Heart right ventricle (tissue), 16 donors: Measurements from ENCODE around the gene PEX14. TPM values are rescaled to one million over a fixed set of nuclear protein-coding genes. Genes with fewer than 3 reads are reported as not detected.
"Not testable (repeated sequence)": the region's sequence is repeated elsewhere in the genome, so short reads cannot be mapped to it uniquely, and the experiment has no call there.

ENCODE experiments used
- ATAC-seq, 8 donors: fragments of 200-7000 bp; cut with Tn5 transposase; one replicate each; pipeline ENCODE4 v1.9.1; 2020; ENCODE audit warnings: mild to moderate bottlenecking in 8 of 8, moderate library complexity in 8 of 8, moderate number of reproducible peaks in 1 of 8
- DNase-seq, 2 donors: peaks; one replicate each; pipeline ENCODE4 v3.0.0-alpha.2; 2020
- H3K27ac ChIP-seq, 10 donors: fragments of 200-600 bp; sonication (generic) in 2 of 10; one replicate each; pipeline versions ENCODE4 v1.5.0 to v1.8.0; 2020 to 2022; ENCODE audit warnings: mild to moderate bottlenecking in 3 of 10
- H3K27me3 ChIP-seq, 7 donors: fragments of 200-600 bp; one replicate each; pipeline ENCODE4 v1.8.0; 2021 to 2022; ENCODE audit warnings: mild to moderate bottlenecking in 2 of 7
- H3K36me3 ChIP-seq, 9 donors: fragments of 200-600 bp; sonication (generic) in 1 of 9; one replicate each; pipeline versions ENCODE4 v1.5.0 to v1.8.0; 2020 to 2022; ENCODE audit warnings: mild to moderate bottlenecking in 2 of 9
- H3K4me1 ChIP-seq, 9 donors: fragments of 200-600 bp; sonication (generic) in 1 of 9; one replicate each; pipeline versions ENCODE4 v1.5.0 to v1.8.0; 2020 to 2022; ENCODE audit warnings: mild to moderate bottlenecking in 4 of 9
- H3K4me3 ChIP-seq, 10 donors: fragments of 200-600 bp; sonication (generic) in 2 of 10; one replicate each; pipeline versions ENCODE4 v1.5.0 to v1.8.0; 2020 to 2022; ENCODE audit warnings: mild to moderate bottlenecking in 7 of 10, moderate library complexity in 2 of 10
- H3K9me3 ChIP-seq, 11 donors: fragments of 200-600 bp in 10 of 11; sonication (generic) in 2 of 11; one replicate each; pipeline versions ENCODE4 v1.5.0 to v1.8.0; 2013 to 2022; ENCODE audit warnings: mild to moderate bottlenecking in 2 of 11, control low read depth in 1 of 11, moderate library complexity in 1 of 11
- WGBS, 2 donors: extraction: QIAGEN DNeasy Blood & Tissue Kit; methylation state at CpG; one replicate each; pipeline ENCODE4 v1.1.7; 2013; ENCODE audit warnings: inconsistent platforms in 1 of 2; 5-methylcytosine and 5-hydroxymethylcytosine counted together
- intact Hi-C, 10 donors: fragments of 100-400 bp; cut with DNase I; formaldehyde crosslinking; loops; one replicate each; pipeline versions ENCODE4 v1.11.1 to v1.14.2; 2022
- polyA plus RNA-seq, 2 donors: library from polyadenylated mRNA; stranded (reverse); fragments of 200-250 nt; gene quantifications; one replicate each; pipeline ENCODE4 v1.2.3, GENCODE V29; 2013
- total RNA-seq, 10 donors: library from RNA; stranded (reverse); fragmentation: NEBNext Ultra II Directional in 3 of 10; extraction: Animal tissue kit (Norgen Biotek cat#: 25700) in 3 of 10; gene quantifications; one replicate each; pipeline versions ENCODE4 v1.2.1 to v1.2.4, GENCODE V29; 2021 to 2023
- TF ChIP-seq, protein P1 (sequence below), 9 donors: fragments of 200-600 bp; sonication (generic) in 2 of 9; IDR thresholded peaks; one replicate each; pipeline versions ENCODE4 v1.5.0 to v1.8.0; 2021 to 2022; ENCODE audit warnings: antibody characterized with exemption in 9 of 9, mild to moderate bottlenecking in 5 of 9, moderate library complexity in 1 of 9
- donor health status: Arrhythmogenic right ventricular cardiomyopathy.
- donor health status: ischemic (EF 13 %, LVEDD 7.1; RV severe dilation, severe dysfunction).
- donor health status: healthy with polysubstance abuse.
- donor health status: DM: no; HTN: yes; CAD: no.
- donor health status: DM: no; HTN: no; CAD: no.
- donor health status: ischemic (EF 25% LVEDD 6.9; RV normal size, moderate dysfunction).
- donor health status: ischemic (EF 25% LVEDD 5.7; RV mildly dilated, moderate dysfunction).
- donor health status: healthy.
- donor health status: DM: yes; HTN: yes; CAD: no.
- donor health status: Ischemic cardiomyopathy.
- donor health status: ischemic (EF 35%, LVEDD 5.7; RV mildly dilated, moderate dysfunction).
- donor health status: nonischemic (EF 11% LVEDD 7.7; RV severe dilation, severe dysfunction).
- donor health status: DM: yes; HTN: yes; CAD: no.
- donor health status: PGD.
- donor health status: ischemic (EF 29% LVEDD 5.4; RV normal size, mild dysfunction).
- donor health status: nonischemic (EF 23%, LVEDD 6.1; RV moderate dilation, normal function).

Gene PEX14
- total and polyA plus RNA-seq, 12 donors = 17.1 to 31.9 (median 21.1) TPM

DNA sequence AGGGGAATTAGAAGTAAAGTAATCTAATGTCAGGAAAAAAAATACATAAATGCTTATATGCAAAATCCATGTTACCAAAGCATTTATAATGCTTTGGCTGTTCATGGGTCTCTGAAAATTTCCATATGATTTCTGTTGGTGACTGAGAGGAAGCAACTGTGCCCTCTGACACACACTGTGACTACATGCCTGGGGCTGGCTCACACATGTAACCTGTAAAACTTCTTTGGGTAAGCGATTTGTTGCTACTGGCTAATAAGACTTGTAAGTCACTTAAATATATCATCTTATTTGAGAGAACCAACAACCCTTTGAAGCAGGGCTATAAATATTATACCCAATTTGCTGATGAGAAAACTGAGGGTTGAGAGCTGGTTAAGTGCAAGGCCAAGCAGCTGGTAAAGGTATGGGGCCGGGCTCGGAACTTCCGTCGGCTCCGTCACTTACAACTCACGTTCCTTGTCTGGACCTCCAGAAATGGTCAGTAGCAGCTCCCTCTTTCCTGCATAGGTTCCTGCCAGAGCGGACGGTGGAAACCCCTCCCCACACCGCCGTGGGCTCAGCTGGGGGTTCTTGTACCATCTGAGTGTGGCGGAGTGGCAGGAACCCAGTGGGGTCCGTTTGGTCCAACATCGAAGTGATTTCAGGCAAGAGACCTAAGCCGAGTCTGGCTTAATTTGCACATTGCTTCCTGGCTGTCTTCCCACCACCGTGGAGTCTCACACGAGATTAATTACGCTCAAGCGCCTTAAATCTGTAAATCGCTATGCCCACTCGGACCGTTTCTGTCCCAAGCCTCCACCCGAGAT, 3.1 kb upstream of the PEX14 start:
- 5 to 8% methylated on average over 23 of the region's 23 CpGs for WGBS, 2 donors
- intact Hi-C loops = loop anchor here in 2 of 10 donors (5.0 to 10.0 kb wide), 2 partner anchors 39 to 97 kb away; partner anchors contain the start of gene CENPS (in 1 of the 2)
- Histone ChIP-seq H3K36me3 (peaks cover 0 to 29% (median 6%) of the 10 kb centered on the region in 9 donors), H3K9me3 (no peaks in the 10 kb centered on the region), H3K27ac (peak overlapping the region in 8 of 10 donors; percentile 59 to 85 (median 71)), H3K27me3 (no peaks in the 10 kb centered on the region), H3K4me3 (peak overlapping the region; percentile 45 to 94 (median 74)), H3K4me1 (peaks cover 4 to 44% (median 28%) of the 10 kb centered on the region in 9 donors)
- TF ChIP-seq, protein P1, sequence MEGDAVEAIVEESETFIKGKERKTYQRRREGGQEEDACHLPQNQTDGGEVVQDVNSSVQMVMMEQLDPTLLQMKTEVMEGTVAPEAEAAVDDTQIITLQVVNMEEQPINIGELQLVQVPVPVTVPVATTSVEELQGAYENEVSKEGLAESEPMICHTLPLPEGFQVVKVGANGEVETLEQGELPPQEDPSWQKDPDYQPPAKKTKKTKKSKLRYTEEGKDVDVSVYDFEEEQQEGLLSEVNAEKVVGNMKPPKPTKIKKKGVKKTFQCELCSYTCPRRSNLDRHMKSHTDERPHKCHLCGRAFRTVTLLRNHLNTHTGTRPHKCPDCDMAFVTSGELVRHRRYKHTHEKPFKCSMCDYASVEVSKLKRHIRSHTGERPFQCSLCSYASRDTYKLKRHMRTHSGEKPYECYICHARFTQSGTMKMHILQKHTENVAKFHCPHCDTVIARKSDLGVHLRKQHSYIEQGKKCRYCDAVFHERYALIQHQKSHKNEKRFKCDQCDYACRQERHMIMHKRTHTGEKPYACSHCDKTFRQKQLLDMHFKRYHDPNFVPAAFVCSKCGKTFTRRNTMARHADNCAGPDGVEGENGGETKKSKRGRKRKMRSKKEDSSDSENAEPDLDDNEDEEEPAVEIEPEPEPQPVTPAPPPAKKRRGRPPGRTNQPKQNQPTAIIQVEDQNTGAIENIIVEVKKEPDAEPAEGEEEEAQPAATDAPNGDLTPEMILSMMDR (IDR thresholded peaks at IDR 0.05) = no peak
- ATAC-seq (peak in 1 of 8 donors; percentile 3), DNase-seq (no peak)

DNA sequence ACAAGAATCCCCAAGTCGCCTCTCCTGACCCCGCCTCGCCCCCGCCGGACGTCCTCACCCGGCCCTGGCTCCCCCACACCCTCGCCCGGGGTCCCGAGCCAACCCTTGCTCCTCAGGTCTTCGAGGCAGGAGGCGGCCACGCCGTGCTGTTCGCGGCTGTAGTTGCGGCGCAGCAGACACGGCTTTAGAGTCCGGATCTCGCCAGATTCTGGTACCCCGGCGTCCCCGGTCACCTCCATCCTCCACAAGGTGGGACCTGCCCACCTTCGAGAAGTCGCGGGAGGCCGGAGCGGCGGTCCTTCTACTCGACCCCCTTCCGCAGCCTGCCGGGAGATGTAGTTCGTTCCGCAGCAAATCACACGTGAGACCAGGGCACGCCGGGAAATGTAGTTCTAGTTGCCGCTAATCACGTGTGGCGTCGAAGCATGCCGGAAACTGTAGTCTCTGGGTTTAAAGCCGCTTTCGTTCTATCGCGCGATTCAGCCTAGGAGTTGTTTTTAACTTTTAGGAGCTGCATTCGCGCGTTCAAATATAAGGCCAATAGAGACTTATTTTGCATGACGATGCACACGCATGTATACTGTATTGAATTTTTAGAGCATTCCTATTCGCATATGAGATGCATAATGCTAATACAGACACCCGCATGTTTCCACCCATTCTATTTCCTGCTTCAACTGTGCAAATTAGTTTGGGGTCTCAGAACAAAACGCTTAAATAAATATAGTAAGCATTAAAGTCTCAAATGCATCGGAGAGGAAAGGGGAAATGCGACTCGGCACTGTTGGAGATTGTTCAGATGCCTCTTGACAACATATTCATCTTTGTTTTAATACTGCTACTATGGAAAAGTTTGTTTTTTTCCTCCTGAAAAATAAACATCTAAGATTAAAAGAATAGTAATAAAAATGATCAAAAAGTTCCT, 2.3 kb upstream of the PEX14 start, which contains the start of gene DFFA:
Gene DFFA (minus strand): TSS at position 310 of the 925 bp plus-strand sequence. CDS start 71 bp downstream, at position 239.
- intact Hi-C loops = loop anchor here in 2 of 10 donors (5.0 to 10.0 kb wide), 2 partner anchors 40 to 98 kb away; partner anchors contain the start of gene CENPS (in 1 of the 2)
- peaks cover 4 to 46% (median 31%) of the 10 kb centered on the region in 9 donors for H3K4me1 ChIP-seq
- peak within 1 kb of the TSS; percentile 45 to 94 (median 74) for H3K4me3 ChIP-seq
- H3K9me3 ChIP-seq = no peaks in the 10 kb centered on the region
- no peaks in the 10 kb centered on the region for H3K27me3 ChIP-seq
- TF ChIP-seq, protein P1 (IDR thresholded peaks at IDR 0.05) = no peak
- WGBS, 2 donors = 2 to 3% methylated on average over 59 of the region's 59 CpGs
- peaks cover 0 to 21% (median 4%) of the 10 kb centered on the region in 9 donors for H3K36me3 ChIP-seq
- peak within 1 kb of the TSS in 8 of 10 donors; percentile 59 to 85 (median 71) for H3K27ac ChIP-seq
- peak; percentile 88 to 96 for DNase-seq
- ATAC-seq = peak; percentile 83 to 94 (median 91)

DNA sequence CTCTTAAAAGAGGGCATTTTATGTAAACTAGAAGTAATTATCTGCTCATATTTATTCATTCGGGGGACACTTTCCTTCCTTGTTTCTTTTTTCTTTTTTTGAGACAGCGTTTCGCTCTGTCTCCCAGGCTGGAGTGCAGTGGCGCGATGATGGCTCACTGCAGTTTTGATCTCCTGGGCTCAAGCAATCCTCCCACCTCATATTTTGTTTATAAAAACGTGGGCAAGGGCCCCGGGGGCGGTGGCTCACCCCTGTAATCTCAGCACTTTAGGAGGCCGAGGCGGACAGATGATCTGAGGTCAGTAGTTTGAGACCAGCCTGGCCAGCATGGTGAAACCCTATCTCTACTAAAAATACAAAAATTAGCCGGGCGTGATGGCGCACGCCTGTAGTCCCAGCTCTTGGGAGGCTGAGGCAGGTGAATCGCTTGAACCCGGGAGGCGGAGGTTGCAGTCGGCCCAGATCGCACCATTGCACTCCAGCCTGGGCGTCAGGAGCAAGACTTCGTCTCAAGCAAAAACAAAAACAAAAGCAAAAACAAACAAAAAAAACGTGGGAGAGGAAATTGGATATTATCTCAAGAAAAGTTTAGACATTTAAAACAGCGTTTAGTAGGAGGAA, 1.5 kb upstream of the PEX14 start:
- peak overlapping the region in 5 of 10 donors; percentile 64 to 94 (median 72) for H3K4me3 ChIP-seq
- ATAC-seq = no peak
- TF ChIP-seq, protein P1 (IDR thresholded peaks at IDR 0.05) = no peak
- H3K36me3 ChIP-seq = peaks cover 0 to 13% (median 4%) of the 10 kb centered on the region in 9 donors
- H3K27me3 ChIP-seq = no peaks in the 10 kb centered on the region
- H3K9me3 ChIP-seq = no peaks in the 10 kb centered on the region
- intact Hi-C loops = loop anchor here in 2 of 10 donors (5.0 to 10.0 kb wide), 2 partner anchors 41 to 98 kb away; partner anchors contain the start of gene CENPS (in 1 of the 2)
- peaks cover 4 to 46% (median 31%) of the 10 kb centered on the region in 9 donors for H3K4me1 ChIP-seq
- WGBS, 2 donors = 91 to 93% methylated on average over 23 of the region's 23 CpGs
- peak overlapping the region in 4 of 10 donors; percentile 59 to 85 (median 71) for H3K27ac ChIP-seq
- DNase-seq = no peak

DNA sequence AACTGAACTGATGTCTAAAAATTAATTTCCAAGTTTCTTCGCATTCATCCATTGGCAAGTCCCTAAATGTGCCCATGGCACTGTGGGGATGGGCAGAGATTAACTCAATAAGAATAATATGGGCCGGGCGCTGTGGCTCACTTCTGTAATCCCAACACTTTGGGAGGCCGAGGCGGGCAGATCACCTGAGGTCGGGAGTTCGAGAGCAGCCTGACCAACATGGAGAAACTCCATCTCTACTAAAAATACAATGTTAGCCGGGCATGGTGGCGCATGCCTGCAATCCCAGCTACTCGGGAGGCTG, 489 bp upstream of the PEX14 start:
- ATAC-seq, H3K36me3 ChIP-seq, H3K9me3 ChIP-seq, DNase-seq, H3K27me3 ChIP-seq: not testable (repeated sequence)
- WGBS, 2 donors = 90 to 92% methylated on average over 10 of the region's 10 CpGs
- intact Hi-C loops = loop anchor here in 2 of 10 donors (2.0 to 10.0 kb wide), 3 partner anchors 42 to 99 kb away; partner anchors contain the start of genes CENPS (in 1 of the 2) and PGD (in 1 of the 2)
- H3K27ac ChIP-seq = peak overlapping the region in 9 of 10 donors; percentile 83 to 93 (median 89)
- peak overlapping the region; percentile 82 to 98 (median 88) for H3K4me3 ChIP-seq
- peaks cover 4 to 46% (median 31%) of the 10 kb centered on the region in 9 donors for H3K4me1 ChIP-seq
